ENCODE results near the gene GAS6.

DNA sequence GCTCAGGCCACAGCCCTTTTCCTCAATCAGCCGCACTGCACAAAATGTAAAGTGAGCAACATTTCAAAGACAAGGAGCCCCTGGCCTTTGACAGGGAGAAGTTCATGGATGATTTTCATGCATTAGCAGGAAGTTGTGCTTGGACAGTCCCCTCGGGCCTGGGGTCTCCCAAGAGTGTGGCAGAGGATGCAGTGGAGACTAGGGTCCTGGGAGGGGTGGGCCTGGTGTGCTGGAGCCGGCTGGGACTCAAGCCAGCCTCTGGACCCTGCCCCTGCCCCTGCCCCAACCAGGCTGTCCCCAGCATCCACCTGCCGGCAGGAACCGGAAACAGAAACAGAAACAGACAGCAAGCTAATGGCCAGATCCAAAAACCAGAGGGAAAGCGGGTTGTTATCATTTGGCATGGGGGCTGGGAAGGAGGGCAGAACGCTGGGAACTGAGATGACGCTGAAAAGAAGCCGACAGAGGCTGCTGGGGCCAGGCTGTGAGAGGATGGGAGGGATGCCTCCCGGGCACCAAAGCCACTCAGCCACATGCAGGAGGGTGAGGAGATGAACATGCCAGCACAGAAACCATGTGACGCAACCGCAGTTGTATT is 2.3 kb downstream of the GAS6 start:
- TF ChIP-seq, protein P1, sequence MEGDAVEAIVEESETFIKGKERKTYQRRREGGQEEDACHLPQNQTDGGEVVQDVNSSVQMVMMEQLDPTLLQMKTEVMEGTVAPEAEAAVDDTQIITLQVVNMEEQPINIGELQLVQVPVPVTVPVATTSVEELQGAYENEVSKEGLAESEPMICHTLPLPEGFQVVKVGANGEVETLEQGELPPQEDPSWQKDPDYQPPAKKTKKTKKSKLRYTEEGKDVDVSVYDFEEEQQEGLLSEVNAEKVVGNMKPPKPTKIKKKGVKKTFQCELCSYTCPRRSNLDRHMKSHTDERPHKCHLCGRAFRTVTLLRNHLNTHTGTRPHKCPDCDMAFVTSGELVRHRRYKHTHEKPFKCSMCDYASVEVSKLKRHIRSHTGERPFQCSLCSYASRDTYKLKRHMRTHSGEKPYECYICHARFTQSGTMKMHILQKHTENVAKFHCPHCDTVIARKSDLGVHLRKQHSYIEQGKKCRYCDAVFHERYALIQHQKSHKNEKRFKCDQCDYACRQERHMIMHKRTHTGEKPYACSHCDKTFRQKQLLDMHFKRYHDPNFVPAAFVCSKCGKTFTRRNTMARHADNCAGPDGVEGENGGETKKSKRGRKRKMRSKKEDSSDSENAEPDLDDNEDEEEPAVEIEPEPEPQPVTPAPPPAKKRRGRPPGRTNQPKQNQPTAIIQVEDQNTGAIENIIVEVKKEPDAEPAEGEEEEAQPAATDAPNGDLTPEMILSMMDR (IDR thresholded peaks at IDR 0.05; ENCODE audit: poor library complexity, severe bottlenecking) = no peak
- TF ChIP-seq POLR2AphosphoS5 (IDR thresholded peaks at IDR 0.05) (no peak), RAD21 (conservative IDR thresholded peaks at IDR 0.05) (no peak), EZH2 (IDR thresholded peaks at IDR 0.05; ENCODE audit: borderline replicate concordance, insufficient read depth, low read length, poor library complexity, severe bottlenecking) (no peak)
- TF ChIP-seq, protein P2, sequence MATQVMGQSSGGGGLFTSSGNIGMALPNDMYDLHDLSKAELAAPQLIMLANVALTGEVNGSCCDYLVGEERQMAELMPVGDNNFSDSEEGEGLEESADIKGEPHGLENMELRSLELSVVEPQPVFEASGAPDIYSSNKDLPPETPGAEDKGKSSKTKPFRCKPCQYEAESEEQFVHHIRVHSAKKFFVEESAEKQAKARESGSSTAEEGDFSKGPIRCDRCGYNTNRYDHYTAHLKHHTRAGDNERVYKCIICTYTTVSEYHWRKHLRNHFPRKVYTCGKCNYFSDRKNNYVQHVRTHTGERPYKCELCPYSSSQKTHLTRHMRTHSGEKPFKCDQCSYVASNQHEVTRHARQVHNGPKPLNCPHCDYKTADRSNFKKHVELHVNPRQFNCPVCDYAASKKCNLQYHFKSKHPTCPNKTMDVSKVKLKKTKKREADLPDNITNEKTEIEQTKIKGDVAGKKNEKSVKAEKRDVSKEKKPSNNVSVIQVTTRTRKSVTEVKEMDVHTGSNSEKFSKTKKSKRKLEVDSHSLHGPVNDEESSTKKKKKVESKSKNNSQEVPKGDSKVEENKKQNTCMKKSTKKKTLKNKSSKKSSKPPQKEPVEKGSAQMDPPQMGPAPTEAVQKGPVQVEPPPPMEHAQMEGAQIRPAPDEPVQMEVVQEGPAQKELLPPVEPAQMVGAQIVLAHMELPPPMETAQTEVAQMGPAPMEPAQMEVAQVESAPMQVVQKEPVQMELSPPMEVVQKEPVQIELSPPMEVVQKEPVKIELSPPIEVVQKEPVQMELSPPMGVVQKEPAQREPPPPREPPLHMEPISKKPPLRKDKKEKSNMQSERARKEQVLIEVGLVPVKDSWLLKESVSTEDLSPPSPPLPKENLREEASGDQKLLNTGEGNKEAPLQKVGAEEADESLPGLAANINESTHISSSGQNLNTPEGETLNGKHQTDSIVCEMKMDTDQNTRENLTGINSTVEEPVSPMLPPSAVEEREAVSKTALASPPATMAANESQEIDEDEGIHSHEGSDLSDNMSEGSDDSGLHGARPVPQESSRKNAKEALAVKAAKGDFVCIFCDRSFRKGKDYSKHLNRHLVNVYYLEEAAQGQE (IDR thresholded peaks at IDR 0.05; ENCODE audit: borderline replicate concordance) = no peak
